ENCODE measurements around the gene ARMC8. TPM values are rescaled to one million over a fixed set of nuclear protein-coding genes. Genes with fewer than 3 reads are reported as not detected.

ARMC8 gene
- total and polyA plus RNA-seq, 2 donors (not counting 1 experiment from before 2014, with no cell fraction given), result 35.3 to 81.1 TPM

- Histone ChIP-seq H4K20me1 (ENCODE audit: control insufficient read depth, insufficient read depth, low read length, poor library complexity, severe bottlenecking) (no peaks in the 10 kb centered on the region), H3K27me3 (replicated peaks in 1 of 4; ENCODE audit: control extremely low read depth in 1 of 4, control insufficient read depth in 3 of 4, insufficient read depth in 4 of 4, low read length in 3 of 4) (peaks cover 0 to 3% (median 0%) of the 10 kb centered on the region in 4 experiments), H3K4me2 (replicated peaks; ENCODE audit: low read depth, low read length, poor library complexity, severe bottlenecking) (no peak overlapping the region), H3K9ac (ENCODE audit: low read length) (no peak overlapping the region), H3K79me2 (ENCODE audit: control insufficient read depth, insufficient read depth, low read length) (no peaks in the 10 kb centered on the region), H3K9me3 (ENCODE audit: control extremely low read depth in 1 of 3, control insufficient read depth in 2 of 3, insufficient read depth in 1 of 3, low read length in 2 of 3) (no peaks in the 10 kb centered on the region), H3K4me3 (ENCODE audit: control extremely low read depth in 1 of 5, extremely low read depth in 1 of 5, insufficient read depth in 1 of 5, low read depth in 2 of 5, low read length in 4 of 5) (no peak overlapping the region), H2AFZ (ENCODE audit: insufficient read depth, low read depth, low read length, poor library complexity, severe bottlenecking) (no peak overlapping the region), H3K27ac (ENCODE audit: low read length in 2 of 2) (no peak overlapping the region), H3K4me1 (ENCODE audit: control insufficient read depth in 2 of 2, insufficient read depth in 2 of 2, low read length in 2 of 2) (no peaks in the 10 kb centered on the region), H3K36me3 (replicated peaks in 1 of 2; ENCODE audit: control extremely low read depth in 1 of 2, control insufficient read depth in 1 of 2, extremely low read depth in 1 of 2, insufficient read depth in 2 of 2, low read length in 1 of 2) (no peaks in the 10 kb centered on the region)
- Mint-ChIP-seq H3K4me3 (no peak overlapping the region), H3K27me3 (peaks cover 25% of the 10 kb centered on the region), H3K27ac (no peak overlapping the region), H3K4me1 (no peaks in the 10 kb centered on the region), H3K9me3 (ENCODE audit: insufficient read depth) (no peaks in the 10 kb centered on the region)
- no CpG with 5 or more reads among the region's 1 CpG for WGBS (ENCODE audit: insufficient coverage)
- intact Hi-C loops (cut with micrococcal nuclease), result no loop called here
- ChIA-PET POLR2A (no interaction called here), CTCF (interaction anchor here (1.4 kb wide), 1 partner anchor 11 kb away, joined by 3 read pairs; no protein-coding TSS in a partner anchor)
- DNase-seq (no peak), ATAC-seq (ENCODE audit: low read depth) (no peak)
- no peak for TF ChIP-seq CTCF (IDR thresholded peaks at IDR 0.05)
- no peak for TF ChIP-seq EZH2 (IDR thresholded peaks at IDR 0.05; ENCODE audit: borderline replicate concordance, insufficient read depth, low read depth, low read length, poor library complexity, severe bottlenecking)
These were observed 130.6 kb downstream of the ARMC8 start for GRCh38 chr3:138317687-138318086.

GRCh38 chr3:138323971-138324370, 136.9 kb downstream of the ARMC8 start:
- ATAC-seq (ENCODE audit: low read depth) (no peak), DNase-seq (no peak)
- CTCF ChIA-PET, result interaction anchor here (0.6 kb wide), 1 partner anchor 16 kb away, joined by 3 read pairs; no protein-coding TSS in a partner anchor
- Mint-ChIP-seq H3K27ac (no peak overlapping the region), H3K4me3 (no peak overlapping the region), H3K27me3 (peaks cover 57% of the 10 kb centered on the region), H3K9me3 (ENCODE audit: insufficient read depth) (no peaks in the 10 kb centered on the region), H3K4me1 (peaks cover 6% of the 10 kb centered on the region)
- H3K4me2 ChIP-seq (replicated peaks; ENCODE audit: low read depth, low read length, poor library complexity, severe bottlenecking), result no peak overlapping the region
- no peak overlapping the region for H2AFZ ChIP-seq (ENCODE audit: insufficient read depth, low read depth, low read length, poor library complexity, severe bottlenecking)
- H3K27ac ChIP-seq (ENCODE audit: low read length in 2 of 2), result no peak overlapping the region
- peaks cover 7% of the 10 kb centered on the region in 2 donors for H3K4me1 ChIP-seq (ENCODE audit: control insufficient read depth in 2 of 2, insufficient read depth in 2 of 2, low read length in 2 of 2)
- no peak for TF ChIP-seq CTCF (IDR thresholded peaks at IDR 0.05)
- no peak for TF ChIP-seq EZH2 (IDR thresholded peaks at IDR 0.05; ENCODE audit: borderline replicate concordance, insufficient read depth, low read depth, low read length, poor library complexity, severe bottlenecking)
- POLR2A ChIA-PET, result no interaction called here
- 83% methylated on average over 3 of the region's 4 CpGs for WGBS (ENCODE audit: insufficient coverage)
- H3K4me3 ChIP-seq (ENCODE audit: control extremely low read depth in 1 of 5, extremely low read depth in 1 of 5, insufficient read depth in 1 of 5, low read depth in 2 of 5, low read length in 4 of 5), result no peak overlapping the region
- H3K79me2 ChIP-seq (ENCODE audit: control insufficient read depth, insufficient read depth, low read length), result no peaks in the 10 kb centered on the region
- H3K27me3 ChIP-seq (replicated peaks in 1 of 4; ENCODE audit: control extremely low read depth in 1 of 4, control insufficient read depth in 3 of 4, insufficient read depth in 4 of 4, low read length in 3 of 4), result peaks cover 0 to 20% (median 13%) of the 10 kb centered on the region in 4 experiments
- no peaks in the 10 kb centered on the region for H3K36me3 ChIP-seq (replicated peaks in 1 of 2; ENCODE audit: control extremely low read depth in 1 of 2, control insufficient read depth in 1 of 2, extremely low read depth in 1 of 2, insufficient read depth in 2 of 2, low read length in 1 of 2)
- H3K9ac ChIP-seq (ENCODE audit: low read length), result no peak overlapping the region
- H4K20me1 ChIP-seq (ENCODE audit: control insufficient read depth, insufficient read depth, low read length, poor library complexity, severe bottlenecking), result no peaks in the 10 kb centered on the region
- H3K9me3 ChIP-seq (ENCODE audit: control extremely low read depth in 1 of 3, control insufficient read depth in 2 of 3, insufficient read depth in 1 of 3, low read length in 2 of 3), result no peaks in the 10 kb centered on the region
- intact Hi-C loops (cut with micrococcal nuclease), result loop anchor here (10.0 kb wide), 1 partner anchor 139 kb away; the partner anchor contains the start of gene ARMC8

Data from B cell (primary cell).